NCI-H748 (cell line): Measurements from ENCODE around the gene NUDT2.
A peak's percentile ranks its signal among the peaks of the same experiment; 100 is the strongest.
"Not testable (repeated sequence)": the region's sequence is repeated elsewhere in the genome, so short reads cannot be mapped to it uniquely, and the experiment has no call there.

Source experiments
- DNase-seq: peaks from one replicate; lab custom pipeline; 2025; ENCODE audit not compliant: unreplicated experiment; lab: John Stamatoyannopoulos, UW

Gene NUDT2

DNA sequence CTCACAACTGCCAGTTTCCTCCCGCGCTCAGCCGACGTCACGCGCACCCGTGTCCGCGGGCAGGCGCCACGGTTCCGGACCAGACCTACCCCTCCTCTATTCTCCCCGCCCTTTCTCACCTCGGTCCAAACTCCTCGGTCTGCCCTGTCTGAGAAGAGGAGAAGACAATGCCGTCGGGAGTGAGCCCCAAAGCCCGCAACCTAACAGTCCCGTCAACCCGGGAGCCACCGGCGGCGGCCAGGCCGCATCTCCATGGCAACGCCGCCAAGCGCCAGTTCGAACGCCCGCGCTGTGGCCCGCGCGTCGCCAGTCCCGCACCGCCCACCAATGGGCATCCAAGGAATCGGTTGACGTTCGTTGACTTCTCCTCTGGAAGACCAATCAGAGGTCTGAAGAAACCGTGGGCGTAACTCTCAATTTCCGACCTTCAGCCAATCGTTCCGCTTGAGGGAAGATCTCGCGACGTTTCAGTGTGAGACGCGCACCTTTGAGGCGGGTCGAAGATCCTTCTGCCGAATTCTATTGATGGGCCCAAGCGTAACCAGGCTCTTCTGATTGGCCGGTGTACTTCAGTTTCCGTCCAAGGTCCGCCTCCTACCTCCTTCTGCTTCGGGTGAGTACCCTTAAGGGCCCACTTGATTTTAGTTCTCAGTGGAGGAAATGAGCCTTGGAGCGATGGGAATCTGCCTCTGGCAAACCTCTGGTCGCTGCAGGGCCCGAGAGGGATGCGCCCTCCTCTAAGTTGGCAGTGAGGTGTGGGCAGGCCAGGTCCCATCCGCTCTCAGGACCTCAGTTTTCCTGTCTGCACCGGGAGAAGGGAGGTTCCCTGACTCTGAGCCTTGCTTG is at the start of gene NUDT2, which contains the start of gene KIF24:
NUDT2 (plus strand) TSS at position 583 of the 846 bp plus-strand sequence. CDS start 9,471 bp downstream, outside the sequence.
KIF24 (minus strand) TSS at position 282 of the 846 bp plus-strand sequence. CDS start 17,922 bp downstream, outside the sequence.
- DNase-seq: peak; percentile 100

DNA sequence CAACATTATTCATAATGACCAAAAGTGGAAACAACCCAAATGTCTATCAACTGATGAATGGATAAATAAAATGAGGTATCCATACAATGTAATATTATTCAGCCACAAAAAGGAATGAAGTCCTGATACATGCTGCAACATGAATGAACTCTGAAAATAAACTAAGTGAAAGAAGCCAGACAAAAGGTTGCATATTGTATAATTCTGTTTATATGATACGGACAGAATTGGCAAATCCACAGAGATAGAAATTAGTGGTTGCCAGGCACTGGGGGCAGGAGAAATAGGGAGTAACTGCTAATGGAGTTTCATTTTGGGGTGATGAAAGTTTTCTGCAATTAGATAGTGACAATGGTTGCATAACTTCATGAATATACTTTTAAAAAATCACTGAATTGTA is 47.3 kb upstream of the NUDT2 start:
- no peak for DNase-seq

DNA sequence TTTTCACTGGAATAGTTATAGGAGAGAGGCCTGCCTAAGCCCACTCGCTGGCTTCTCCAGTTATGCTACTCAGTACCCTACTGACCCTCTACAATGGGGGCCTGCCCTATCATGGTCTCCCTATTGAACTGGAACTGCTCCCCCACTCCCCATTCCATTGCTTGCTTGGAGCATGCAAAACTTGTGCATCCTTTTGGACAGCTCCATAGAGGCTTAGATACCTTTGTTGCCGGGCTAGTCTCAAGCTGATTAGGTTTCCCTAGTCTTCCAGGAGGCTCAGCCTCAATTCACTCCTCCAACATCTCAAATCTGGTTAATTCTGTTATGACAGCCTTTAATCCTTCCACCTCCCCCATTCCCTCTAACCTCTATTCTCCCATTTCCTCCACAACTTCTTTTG is 40.2 kb upstream of the NUDT2 start:
- DNase-seq: no peak

DNA sequence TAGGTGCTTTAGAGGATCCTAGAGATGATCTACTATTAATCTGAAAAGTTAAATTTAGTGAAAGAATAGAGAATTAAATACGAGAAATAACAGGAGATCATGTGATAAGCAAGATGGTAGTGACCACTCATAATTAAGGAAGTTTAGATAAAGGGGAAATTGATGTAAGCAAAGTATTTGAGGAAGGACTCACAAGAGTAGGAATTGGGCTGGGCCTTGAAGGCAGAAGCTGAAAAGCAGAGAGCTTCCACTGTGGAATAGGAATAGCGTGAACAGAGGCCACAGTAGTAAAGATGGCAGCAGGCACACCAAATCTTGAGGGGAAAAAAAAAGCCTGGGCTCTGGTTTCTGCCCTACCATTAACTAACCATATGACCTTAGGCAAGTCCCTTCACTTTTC is 38.3 kb upstream of the NUDT2 start:
- DNase-seq: no peak

DNA sequence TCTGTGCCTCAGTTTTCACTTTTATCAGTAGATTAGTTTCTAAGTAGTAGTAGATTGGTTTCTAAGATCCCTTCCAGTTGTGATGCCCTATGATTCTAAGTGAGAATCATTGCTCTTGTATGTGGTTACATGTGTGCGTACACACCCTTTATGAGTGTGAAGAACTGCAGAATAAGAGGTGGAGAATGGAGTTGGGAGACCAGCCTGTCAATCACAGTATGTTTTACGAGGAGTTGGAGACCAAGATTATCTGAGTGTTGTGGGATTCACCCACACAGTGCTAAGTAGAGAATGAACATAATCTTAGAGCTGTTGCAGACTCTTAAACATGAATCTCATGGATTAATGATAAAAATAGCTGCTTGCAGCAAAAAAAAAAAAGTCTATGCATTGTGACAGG is 37.9 kb upstream of the NUDT2 start:
- DNase-seq: no peak

DNA sequence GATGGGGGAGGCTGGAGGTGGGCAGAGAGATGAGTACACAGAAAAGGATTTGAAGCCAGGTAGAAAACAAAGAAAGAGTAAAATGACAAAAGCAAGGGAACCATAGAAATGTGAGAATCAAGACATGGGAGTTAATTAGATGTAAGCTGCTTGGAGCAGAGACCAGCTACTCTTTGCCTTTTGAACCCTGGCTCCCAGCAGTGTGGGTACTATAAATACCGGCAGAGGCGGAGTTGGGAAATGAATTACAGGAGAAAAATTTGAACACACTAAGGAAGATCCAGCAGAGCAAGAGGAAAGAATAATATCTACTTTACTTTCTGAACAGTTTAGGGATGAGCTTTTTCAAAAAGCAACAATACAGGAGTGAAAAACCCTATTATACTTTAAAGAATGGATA is 36.8 kb upstream of the NUDT2 start:
- no peak for DNase-seq

DNA sequence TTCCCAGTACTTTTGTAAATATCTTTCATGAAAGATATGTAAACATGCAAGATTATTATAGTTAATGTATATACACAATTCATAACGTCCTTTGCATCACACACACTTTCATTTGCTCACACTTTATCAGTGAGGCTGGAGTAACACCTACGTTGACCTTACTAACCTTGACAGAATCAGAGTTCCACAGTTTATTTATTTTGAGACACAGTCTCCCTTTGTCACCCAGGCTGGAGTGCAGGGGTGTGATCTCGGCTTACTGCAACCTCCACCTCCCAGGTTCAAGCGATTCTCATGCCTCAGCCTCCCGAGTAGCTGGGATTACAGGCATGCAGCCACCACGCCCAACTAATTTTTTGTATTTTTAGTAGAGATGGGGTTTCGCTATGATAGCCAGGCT is 28.3 kb upstream of the NUDT2 start:
- not testable (repeated sequence) for DNase-seq

DNA sequence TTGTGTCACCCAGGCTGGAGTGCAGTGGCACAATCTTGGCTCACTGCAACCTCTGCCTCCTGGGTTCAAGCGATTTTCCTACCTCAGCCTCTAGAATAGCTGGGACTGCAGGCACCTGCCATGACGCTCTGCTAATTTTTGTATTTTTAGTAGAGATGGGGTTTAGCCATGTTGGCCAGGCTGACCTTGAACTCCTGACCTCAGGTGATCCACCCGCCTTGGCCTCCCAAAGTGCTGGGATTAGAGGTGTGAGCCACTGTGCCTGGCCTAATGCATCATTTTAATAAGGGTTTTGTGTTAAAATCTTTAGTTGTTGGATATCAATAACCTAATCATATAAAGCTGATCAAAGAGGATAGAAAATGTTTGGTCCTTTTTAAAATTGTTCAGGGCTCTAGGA is 21.1 kb upstream of the NUDT2 start:
- DNase-seq: not testable (repeated sequence)

DNA sequence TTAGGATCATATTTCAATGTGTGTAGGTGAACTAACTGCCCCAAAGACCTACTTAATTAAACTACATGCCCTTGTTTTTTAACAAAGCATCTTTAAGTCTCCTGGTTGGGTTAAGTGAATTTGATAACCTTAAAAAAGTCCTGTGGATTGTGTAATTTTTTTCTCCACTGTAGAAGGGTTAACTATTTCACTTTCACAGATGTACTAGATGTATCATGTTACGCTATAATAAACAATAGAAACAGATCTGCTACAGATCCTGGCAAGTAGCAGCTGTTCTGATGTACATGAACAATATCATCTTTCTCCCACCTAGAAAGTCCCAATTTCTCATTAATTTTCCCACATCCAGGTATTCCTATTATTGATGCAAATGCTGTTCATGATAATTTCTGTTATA is 19.2 kb upstream of the NUDT2 start:
- DNase-seq: peak; percentile 62

DNA sequence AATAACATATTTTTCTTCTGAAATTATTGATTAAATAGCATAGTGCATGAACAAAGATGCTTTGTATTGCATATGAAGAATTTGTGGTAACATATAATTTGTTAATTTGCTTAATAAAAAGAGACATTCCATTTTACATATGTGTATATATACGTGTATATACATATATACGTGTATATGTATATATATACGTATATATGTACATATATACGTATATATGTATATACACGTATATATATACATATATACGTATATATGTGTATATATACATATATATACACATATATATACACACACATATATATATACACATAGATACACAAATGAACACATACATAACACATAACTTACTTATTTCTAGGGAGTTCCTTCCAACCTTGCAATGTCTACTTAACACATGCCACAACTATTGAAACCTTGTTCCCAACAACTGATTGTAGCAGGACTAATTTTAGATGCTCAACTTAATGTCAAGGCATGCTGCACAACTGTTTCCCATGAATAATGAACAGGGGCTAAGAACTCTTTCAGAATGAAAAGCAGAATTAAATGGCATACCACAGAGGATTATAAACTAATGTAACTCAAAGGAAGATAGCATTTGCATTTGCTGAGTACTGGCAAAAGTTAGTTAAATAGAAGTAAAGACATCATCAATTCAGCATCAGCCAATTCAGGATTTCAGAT is 17.7 kb upstream of the NUDT2 start:
- no peak for DNase-seq

DNA sequence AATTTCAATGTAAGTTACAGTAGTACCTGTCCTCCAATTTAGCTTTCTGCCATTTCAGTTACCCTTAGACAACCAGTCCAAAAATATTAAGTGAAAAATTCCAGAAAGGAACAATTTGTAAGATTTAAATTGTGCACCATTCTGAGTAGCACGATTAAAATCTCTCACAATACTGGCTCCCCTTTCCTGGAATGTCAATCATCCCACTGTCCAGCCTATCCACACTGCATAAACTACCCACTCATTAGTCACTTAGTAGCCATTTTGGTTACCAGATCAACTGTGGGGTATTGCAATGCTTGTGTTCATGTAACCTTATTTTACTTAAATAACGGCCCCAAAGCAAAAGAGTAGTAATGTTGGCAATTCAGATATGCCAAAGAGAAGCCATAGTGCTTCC is 11.9 kb upstream of the NUDT2 start:
- no peak for DNase-seq

DNA sequence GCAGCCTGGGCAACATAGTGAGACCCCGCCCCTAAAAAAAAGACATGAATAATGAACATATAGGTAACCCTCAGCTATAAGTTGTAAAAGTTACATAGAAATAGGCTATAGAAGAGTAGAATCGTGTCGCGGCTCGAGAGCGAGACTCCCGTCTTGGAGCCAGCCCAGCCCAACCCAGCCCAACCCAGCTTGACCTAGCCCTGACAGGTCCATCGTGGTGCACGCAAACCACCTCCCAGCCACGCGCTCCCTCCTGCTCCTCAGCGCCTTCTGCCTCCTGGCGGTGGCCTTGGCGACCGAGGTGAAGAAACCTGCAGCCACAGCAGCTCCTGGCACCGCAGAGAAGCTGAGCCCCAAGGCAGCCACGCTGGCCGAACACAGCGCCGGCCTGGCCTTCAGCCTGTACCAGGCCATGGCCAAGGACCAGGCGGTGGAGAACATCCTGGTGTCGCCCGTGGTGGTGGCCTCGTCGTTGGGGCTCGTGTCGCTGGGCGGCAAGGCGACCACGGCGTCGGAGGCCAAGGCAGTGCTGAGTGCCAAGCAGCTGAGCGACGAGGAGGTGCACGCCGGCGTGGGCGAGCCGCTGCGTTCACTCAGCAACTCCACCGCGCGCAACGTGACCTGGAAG is 11.1 kb upstream of the NUDT2 start:
- no peak for DNase-seq

DNA sequence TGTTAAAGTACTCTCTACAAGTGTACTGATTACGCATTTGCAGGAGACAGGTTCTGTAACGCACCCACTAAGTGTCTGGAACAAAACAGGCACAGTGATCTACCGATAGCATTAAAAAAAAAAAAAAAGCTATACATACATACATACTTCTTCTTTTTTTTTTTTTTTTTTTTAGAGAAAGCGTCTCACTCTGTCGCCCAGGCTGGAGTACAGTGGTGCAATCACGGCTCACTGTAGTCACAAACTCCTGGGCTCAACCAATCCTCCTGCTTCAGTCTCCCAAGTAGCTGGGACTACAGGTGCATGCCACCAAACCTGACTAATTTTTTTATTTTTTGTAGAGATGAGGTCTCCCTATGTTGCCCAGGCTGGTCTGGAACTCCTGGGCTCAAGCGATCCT is 7.9 kb upstream of the NUDT2 start:
- no peak for DNase-seq

DNA sequence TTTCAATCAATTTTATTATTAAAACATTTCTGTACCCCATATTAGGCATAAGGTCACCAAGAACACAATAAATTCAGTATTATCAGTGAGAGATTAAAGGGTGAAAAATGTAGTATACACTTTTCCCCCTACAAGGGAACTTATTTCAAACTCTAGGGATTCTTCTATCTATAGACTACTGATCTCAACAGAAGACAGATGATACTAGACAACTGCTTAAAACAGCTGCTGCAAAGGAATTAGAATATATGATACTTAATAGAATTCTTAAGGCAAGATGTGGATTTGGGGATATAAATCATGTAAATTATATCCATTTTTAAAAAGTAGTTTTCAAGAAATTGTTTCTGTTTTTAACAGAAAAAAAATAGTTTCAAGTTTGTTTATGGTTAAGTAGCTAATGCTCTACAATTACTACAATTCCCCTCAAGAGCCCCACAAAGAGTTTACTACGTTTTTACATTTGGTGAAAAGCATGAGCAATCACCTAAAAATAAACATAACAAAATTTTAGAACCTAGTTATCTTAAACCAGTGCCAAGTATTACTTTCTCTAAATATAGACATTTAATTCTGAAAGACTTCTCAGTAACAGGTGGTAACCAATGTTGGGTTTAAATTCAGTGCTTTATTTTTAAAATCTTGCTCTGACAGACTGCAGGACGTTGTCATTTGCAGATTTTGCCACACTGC is 6.3 kb upstream of the NUDT2 start:
- DNase-seq: no peak

DNA sequence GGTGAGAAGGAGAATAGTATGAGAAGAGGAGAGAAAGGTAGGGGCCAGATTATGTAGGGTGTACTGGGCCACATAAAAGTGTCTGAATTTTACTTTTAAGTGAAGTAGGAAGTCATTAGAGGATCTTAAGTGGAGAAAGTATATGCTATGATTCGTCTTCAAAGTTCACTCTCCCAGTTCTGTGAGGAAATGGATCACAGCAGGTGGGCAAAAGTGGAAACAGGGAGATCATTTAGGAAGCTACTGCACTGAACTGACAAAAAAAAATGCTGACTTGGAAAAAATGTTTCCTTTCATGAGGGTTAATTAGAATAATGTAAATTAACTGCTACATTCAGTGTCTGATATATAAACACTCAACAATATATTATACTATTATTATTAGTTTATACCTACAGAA is 2.7 kb upstream of the NUDT2 start:
- DNase-seq: no peak

DNA sequence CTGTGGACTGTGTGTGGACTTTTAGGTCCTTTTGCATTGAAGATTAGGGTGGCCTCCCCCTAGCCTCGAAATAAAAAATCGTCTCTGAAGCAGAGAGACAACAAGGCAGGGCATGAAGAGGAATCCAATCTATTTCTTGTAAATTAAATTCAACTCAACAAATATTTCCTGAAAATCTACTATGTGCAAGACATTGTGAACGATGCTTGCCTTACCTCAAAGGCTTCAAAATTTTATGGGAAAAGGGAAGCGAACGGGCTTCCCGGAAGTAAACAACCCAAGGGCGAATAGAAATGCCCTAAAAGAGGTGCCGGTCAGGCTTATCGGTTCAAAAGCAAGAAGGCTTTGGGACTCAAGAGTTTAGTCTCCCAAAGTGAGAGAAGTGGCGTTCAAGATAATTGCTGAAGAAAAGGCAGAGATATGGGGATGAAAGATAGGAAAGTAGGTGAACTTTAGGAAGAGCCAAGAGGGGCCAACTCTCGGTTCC is 826 bp upstream of the NUDT2 start:
- peak; percentile 76 for DNase-seq

DNA sequence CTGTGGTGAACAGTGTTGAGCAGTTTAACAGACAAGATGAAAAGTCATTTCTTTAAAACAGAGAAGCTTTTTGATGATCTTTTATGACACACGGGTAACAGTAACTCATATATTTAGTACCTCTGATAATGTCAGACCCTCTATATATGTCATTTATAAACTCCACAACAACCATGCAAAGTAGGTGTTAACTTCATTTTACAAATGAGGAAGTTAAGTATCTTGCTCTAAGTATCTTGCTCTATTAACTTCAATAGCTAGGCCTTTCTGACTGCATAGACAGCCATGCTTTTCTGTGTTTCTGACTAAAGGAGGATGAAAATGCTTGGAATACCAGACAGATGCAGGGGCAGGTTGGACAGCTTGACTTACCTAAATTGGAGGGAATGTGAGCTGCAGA is 1.8 kb downstream of the NUDT2 start:
- no peak for DNase-seq

DNA sequence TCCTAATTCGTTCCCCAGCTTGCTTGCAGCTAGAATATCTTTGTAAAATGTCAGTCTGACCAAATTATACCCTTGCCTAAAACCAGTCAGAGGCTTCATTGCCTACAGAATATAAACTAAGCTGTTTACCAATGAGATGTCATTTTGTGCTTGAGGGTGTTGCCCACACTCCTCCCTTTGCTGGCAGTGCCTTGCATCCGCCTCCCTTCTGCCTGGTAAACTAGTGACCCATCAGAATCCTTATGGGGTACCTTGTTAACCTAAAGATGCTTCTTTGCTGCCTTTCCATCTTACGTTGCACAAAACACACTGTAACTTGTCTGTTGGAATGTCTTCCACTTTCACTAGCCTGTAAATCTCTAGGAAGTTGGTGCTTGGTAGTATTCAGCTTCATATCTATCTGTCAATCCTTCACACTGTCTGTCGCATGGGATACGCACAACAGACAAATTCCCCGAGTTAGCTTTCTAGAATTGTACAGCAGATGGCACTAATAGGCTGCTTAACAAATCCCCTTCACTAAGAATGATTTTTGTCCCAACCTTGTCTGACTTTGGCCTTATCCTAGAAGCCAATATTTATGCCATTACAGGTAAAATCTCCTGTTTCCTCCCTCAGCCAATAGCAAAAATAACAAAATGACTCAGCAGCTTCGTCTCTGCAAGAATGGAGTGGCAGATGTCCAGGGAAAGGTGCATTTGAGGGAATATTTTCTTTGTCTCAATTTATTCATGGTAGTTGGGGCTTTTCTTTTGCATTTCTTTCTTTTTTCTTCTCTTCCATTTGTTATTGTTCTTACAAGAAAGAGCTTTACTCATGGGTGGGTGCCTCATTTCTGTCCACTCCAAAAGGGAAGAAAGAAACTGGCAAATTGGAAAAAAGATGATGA is 3.0 kb downstream of the NUDT2 start:
- DNase-seq: peak; percentile 54

DNA sequence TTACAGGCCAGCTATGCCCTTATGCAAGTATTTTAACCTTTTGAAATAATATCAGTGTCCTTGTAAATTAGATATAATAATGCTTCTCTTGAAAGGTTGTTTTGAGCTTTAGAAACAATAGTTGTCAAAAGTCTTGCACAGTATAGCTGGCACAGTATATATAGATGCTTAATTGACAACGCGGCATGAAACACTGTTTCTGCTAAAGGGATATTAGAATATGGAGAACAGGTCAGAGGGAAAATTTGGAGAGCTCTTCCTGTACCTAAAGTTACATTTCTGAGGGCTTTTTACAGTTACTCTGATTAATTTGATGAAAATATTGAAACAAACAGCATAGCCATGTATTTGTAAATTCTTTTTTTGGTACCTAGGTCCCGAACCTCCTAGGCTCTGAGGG is 4.5 kb downstream of the NUDT2 start:
- no peak for DNase-seq

DNA sequence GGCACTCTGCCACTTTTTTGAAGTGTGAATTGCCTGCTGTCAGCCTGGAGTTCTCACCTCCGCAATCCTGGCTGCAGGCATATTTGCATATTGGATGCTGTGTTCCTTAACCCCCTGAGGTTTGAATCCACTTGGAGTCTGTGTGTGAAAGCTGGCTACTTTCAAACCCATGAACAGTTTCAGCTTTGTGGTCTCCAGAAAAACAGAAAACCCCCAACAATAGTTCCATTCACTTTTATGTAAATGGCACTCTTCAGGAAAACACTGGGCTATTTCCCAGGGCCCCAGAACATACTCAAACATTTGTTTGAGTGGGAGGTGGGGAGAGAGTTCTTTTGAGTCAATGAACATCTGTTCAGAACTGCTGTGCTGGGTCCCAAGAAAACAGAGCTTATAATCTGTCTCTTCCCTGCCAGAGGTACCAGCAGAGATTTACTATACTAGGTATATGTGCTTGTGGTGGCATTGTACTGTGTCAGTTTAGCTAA is 5.0 kb downstream of the NUDT2 start:
- no peak for DNase-seq
